ENCODE results near the gene TMEM121B.

DNA sequence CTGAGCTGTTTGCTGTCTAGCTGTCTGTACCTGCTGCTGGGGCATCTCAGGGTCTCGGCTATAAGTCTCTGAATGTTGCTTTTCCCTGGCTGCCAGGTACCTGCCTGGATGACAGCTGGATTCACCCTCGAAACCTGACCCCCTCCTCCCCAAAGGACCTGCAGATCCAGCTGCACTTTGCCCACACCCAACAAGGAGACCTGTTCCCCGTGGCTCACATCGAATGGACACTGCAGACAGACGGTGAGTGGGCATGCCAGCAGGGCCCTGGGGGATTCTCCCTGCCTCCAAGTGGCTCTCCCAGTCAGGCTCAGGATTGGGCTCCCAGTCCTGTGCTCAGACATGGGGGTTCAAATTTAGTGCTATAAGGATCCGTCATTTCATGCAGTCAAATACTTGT is 23.5 kb downstream of the TMEM121B start:
- TF ChIP-seq CTCF (conservative IDR thresholded peaks at IDR 0.05; ENCODE audit: low read depth in 2 of 2) (no peak), CREB1 (CRISPR knock-in tag; IDR thresholded peaks at IDR 0.05; ENCODE audit: low read depth) (no peak), EZH2 (IDR thresholded peaks at IDR 0.05; ENCODE audit: low read depth, unreplicated experiment) (no peak), JUNB (IDR thresholded peaks at IDR 0.05; ENCODE audit: unreplicated experiment) (no peak), EZH2phosphoT487 (IDR thresholded peaks at IDR 0.05; ENCODE audit: unreplicated experiment) (no peak)

Data from GM23338 (cell line).